CD4-positive, alpha-beta memory T cell (primary cell): ENCODE data around the gene VIPR2. TPM values are rescaled to one million over a fixed set of nuclear protein-coding genes. Genes with fewer than 3 reads are reported as not detected.

Experiments
- CTCF ChIA-PET: fragments of 350-600 bp; sonication (Branson Sonifier 250); formaldehyde crosslinking; loops from one replicate; lab custom pipeline; 2021; ENCODE audit warnings: inconsistent platforms; ENCODE audit not compliant: partially characterized antibody; lab: Charles Lee
- POLR2A ChIA-PET: fragments of 350-600 bp; sonication (Branson Sonifier 250); formaldehyde crosslinking; loops from one replicate; lab custom pipeline; 2021; ENCODE audit not compliant: partially characterized antibody; lab: Charles Lee
- DNase-seq, 5 donors: peaks; one replicate each; pipeline versions ENCODE4 v3.0.0 to v3.0.0-alpha.2; 2020 to 2022; ENCODE audit warnings: mixed read lengths in 1 of 5
- H3K27ac ChIP-seq: one replicate; pipeline ENCODE4 v1.7.0; 2013; ENCODE audit warnings: low read depth, low read length
- H3K27me3 ChIP-seq: 2 replicates; pipeline ENCODE4 v1.7.0; 2013; ENCODE audit warnings: mild to moderate bottlenecking, low read length, moderate library complexity; ENCODE audit not compliant: insufficient read depth
- H3K36me3 ChIP-seq: 2 replicates; pipeline ENCODE4 v1.7.0; 2013; ENCODE audit warnings: mild to moderate bottlenecking, low read length, moderate library complexity; ENCODE audit not compliant: insufficient read depth
- H3K4me1 ChIP-seq: 2 replicates; pipeline ENCODE4 v1.7.0; 2013; ENCODE audit warnings: mild to moderate bottlenecking, low read length, moderate library complexity; ENCODE audit not compliant: insufficient read depth
- H3K4me3 ChIP-seq, 2 donors: one replicate each; pipeline ENCODE4 v1.7.0; 2013; ENCODE audit warnings: low read length in 2 of 2, mild to moderate bottlenecking in 1 of 2
- H3K9me3 ChIP-seq, 2 donors: one replicate each; pipeline ENCODE4 v1.7.0; 2013; ENCODE audit warnings: low read length in 2 of 2, control low read depth in 1 of 2; ENCODE audit not compliant: control insufficient read depth in 1 of 2
- H3K27ac Mint-ChIP-seq, 7 donors: one replicate each; pipeline ENCODE4 v1.8.0; 2020 to 2021; ENCODE audit warnings: mixed read lengths in 7 of 7, mild to moderate bottlenecking in 6 of 7, inconsistent platforms in 3 of 7, moderate library complexity in 3 of 7
- H3K27me3 Mint-ChIP-seq, 2 donors: one replicate each; pipeline ENCODE4 v1.8.0; 2020 to 2021; ENCODE audit warnings: mixed read lengths in 2 of 2
- H3K36me3 Mint-ChIP-seq, 2 donors: one replicate each; pipeline ENCODE4 v1.8.0; 2020 to 2021; ENCODE audit warnings: mixed read lengths in 2 of 2, inconsistent platforms in 1 of 2, mild to moderate bottlenecking in 1 of 2
- H3K4me1 Mint-ChIP-seq, 4 donors: one replicate each; pipeline ENCODE4 v1.8.0; 2020 to 2021; ENCODE audit warnings: mixed read lengths in 4 of 4, mild to moderate bottlenecking in 1 of 4
- H3K4me3 Mint-ChIP-seq, 8 donors: one replicate each; pipeline ENCODE4 v1.8.0; 2020 to 2021; ENCODE audit warnings: mixed read lengths in 8 of 8, mild to moderate bottlenecking in 7 of 8, moderate library complexity in 6 of 8, inconsistent platforms in 3 of 8
- H3K9me3 Mint-ChIP-seq, 8 donors: one replicate each; pipeline ENCODE4 v1.8.0; 2020 to 2021; ENCODE audit warnings: mixed read lengths in 8 of 8, mild to moderate bottlenecking in 5 of 8, inconsistent platforms in 3 of 8, moderate library complexity in 1 of 8
- intact Hi-C: fragments of 100-400 bp; cut with micrococcal nuclease; formaldehyde crosslinking; loops from one replicate; pipeline ENCODE4 v1.15.1; 2023
- polyA plus RNA-seq, 2 donors: library from polyadenylated mRNA; unstranded; fragments of 300-500 nt; fragmentation: Illumina TruSeq; gene quantifications; one replicate each; pipeline ENCODE4 v1.2.3, GENCODE V29; 2021
- total RNA-seq, 2 experiments: library from RNA; stranded (reverse); gene quantifications; one replicate each; pipeline ENCODE4 v1.2.3, GENCODE V29; 2021

VIPR2 gene
- total and polyA plus RNA-seq, 4 experiments from 2014 or later: 0.15 to 0.17 TPM; not detected in 2

- ChIA-PET POLR2A (no interaction called here), CTCF (no interaction called here)
- H3K4me1 Mint-ChIP-seq: no peaks in the 10 kb centered on the region
- Histone ChIP-seq H3K27ac (no peak overlapping the region), H3K36me3 (no peaks in the 10 kb centered on the region), H3K4me3 (no peak overlapping the region), H3K9me3 (no peaks in the 10 kb centered on the region), H3K27me3 (no peaks in the 10 kb centered on the region), H3K4me1 (no peaks in the 10 kb centered on the region)
- H3K36me3 Mint-ChIP-seq: no peaks in the 10 kb centered on the region
- no peak overlapping the region for H3K27ac Mint-ChIP-seq
- no peak for DNase-seq
- H3K27me3 Mint-ChIP-seq: peaks cover 6 to 10% of the 10 kb centered on the region in 2 donors
- no peak overlapping the region for H3K4me3 Mint-ChIP-seq
- intact Hi-C loops: no loop called here
- H3K9me3 Mint-ChIP-seq: peaks cover 0 to 12% (median 2%) of the 10 kb centered on the region in 8 donors
These were observed 24.7 kb downstream of the VIPR2 start for GRCh38 chr7:159119851-159120539.

GRCh38 chr7:159119026-159119741 lies 25.5 kb downstream of the VIPR2 start:
- Mint-ChIP-seq H3K36me3 (no peaks in the 10 kb centered on the region), H3K27ac (no peak overlapping the region), H3K27me3 (peaks cover 7 to 13% of the 10 kb centered on the region in 2 donors), H3K9me3 (peaks cover 0 to 12% (median 1%) of the 10 kb centered on the region in 8 donors), H3K4me1 (no peaks in the 10 kb centered on the region), H3K4me3 (no peak overlapping the region)
- CTCF ChIA-PET: no interaction called here
- POLR2A ChIA-PET: no interaction called here
- DNase-seq: no peak
- Histone ChIP-seq H3K4me1 (no peaks in the 10 kb centered on the region), H3K36me3 (no peaks in the 10 kb centered on the region), H3K9me3 (no peaks in the 10 kb centered on the region), H3K27me3 (no peaks in the 10 kb centered on the region), H3K27ac (no peak overlapping the region), H3K4me3 (no peak overlapping the region)
- intact Hi-C loops: no loop called here

DNA sequence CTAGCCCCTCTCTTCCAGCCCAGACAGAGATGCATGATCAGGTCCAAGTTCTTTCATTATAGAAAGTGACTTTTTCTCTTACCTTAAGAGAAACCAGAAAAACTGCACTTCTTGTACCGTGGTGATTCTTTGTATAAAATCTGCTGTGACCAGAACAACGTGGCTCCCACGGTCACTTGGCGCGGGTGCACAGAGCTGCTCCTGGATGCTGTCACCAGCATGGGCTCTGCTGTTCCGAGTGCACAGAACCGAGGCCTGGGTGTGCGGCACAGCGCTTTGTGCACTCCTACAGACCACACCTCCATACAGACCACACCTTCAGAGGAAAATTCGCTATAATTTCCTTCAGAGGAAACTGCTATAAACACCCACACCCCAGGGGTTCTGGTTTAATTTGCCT lies 26.0 kb downstream of the VIPR2 start:
- Histone ChIP-seq H3K27ac (no peak overlapping the region), H3K4me1 (no peaks in the 10 kb centered on the region), H3K27me3 (no peaks in the 10 kb centered on the region), H3K4me3 (no peak overlapping the region), H3K36me3 (no peaks in the 10 kb centered on the region), H3K9me3 (no peaks in the 10 kb centered on the region)
- Mint-ChIP-seq H3K27me3 (peaks cover 7 to 10% of the 10 kb centered on the region in 2 donors), H3K36me3 (no peaks in the 10 kb centered on the region), H3K4me3 (no peak overlapping the region), H3K27ac (no peak overlapping the region), H3K4me1 (no peaks in the 10 kb centered on the region), H3K9me3 (peaks cover 0 to 11% (median under 1%) of the 10 kb centered on the region in 8 donors)
- DNase-seq: no peak
- POLR2A ChIA-PET: no interaction called here
- intact Hi-C loops: no loop called here
- CTCF ChIA-PET: no interaction called here

GRCh38 chr7:159118197-159118595 lies 26.5 kb downstream of the VIPR2 start:
- intact Hi-C loops: no loop called here
- Mint-ChIP-seq H3K4me1 (no peaks in the 10 kb centered on the region), H3K4me3 (no peak overlapping the region), H3K27ac (no peak overlapping the region), H3K9me3 (peaks cover 0 to 7% (median 0%) of the 10 kb centered on the region in 8 donors), H3K27me3 (peaks cover 6 to 10% of the 10 kb centered on the region in 2 donors), H3K36me3 (no peaks in the 10 kb centered on the region)
- no peak for DNase-seq
- Histone ChIP-seq H3K4me3 (no peak overlapping the region), H3K27ac (no peak overlapping the region), H3K36me3 (no peaks in the 10 kb centered on the region), H3K9me3 (no peaks in the 10 kb centered on the region), H3K27me3 (no peaks in the 10 kb centered on the region), H3K4me1 (no peaks in the 10 kb centered on the region)
- CTCF ChIA-PET: no interaction called here
- POLR2A ChIA-PET: no interaction called here

GRCh38 chr7:159117366-159118196 lies 27.1 kb downstream of the VIPR2 start:
- no peaks in the 10 kb centered on the region for H3K27me3 ChIP-seq
- CTCF ChIA-PET: interaction anchor here (1.0 kb wide), 1 partner anchor 9 kb away, joined by 3 read pairs; no protein-coding TSS in a partner anchor
- POLR2A ChIA-PET: no interaction called here
- no peak overlapping the region for H3K4me3 Mint-ChIP-seq
- no peak overlapping the region for H3K27ac ChIP-seq
- no peak overlapping the region for H3K4me3 ChIP-seq
- peaks cover 0 to 7% (median 0%) of the 10 kb centered on the region in 8 donors for H3K9me3 Mint-ChIP-seq
- H3K9me3 ChIP-seq: no peaks in the 10 kb centered on the region
- no peak for DNase-seq
- no peaks in the 10 kb centered on the region for H3K4me1 Mint-ChIP-seq
- H3K4me1 ChIP-seq: peaks cover 2% of the 10 kb centered on the region
- H3K27me3 Mint-ChIP-seq: peaks cover 5 to 10% of the 10 kb centered on the region in 2 donors
- intact Hi-C loops: no loop called here
- peak overlapping the region in 1 of 7 donors; percentile 42 for H3K27ac Mint-ChIP-seq
- no peaks in the 10 kb centered on the region for H3K36me3 ChIP-seq
- no peaks in the 10 kb centered on the region for H3K36me3 Mint-ChIP-seq

GRCh38 chr7:159116581-159117339 lies 27.9 kb downstream of the VIPR2 start:
- peaks cover 0 to 3% (median 0%) of the 10 kb centered on the region in 8 donors for H3K9me3 Mint-ChIP-seq
- H3K4me3 Mint-ChIP-seq: no peak overlapping the region
- Histone ChIP-seq H3K27ac (no peak overlapping the region), H3K4me3 (no peak overlapping the region), H3K36me3 (no peaks in the 10 kb centered on the region), H3K9me3 (no peaks in the 10 kb centered on the region), H3K4me1 (peaks cover 3% of the 10 kb centered on the region), H3K27me3 (no peaks in the 10 kb centered on the region)
- peaks cover 0 to 6% (median 3%) of the 10 kb centered on the region in 4 donors for H3K4me1 Mint-ChIP-seq
- ChIA-PET POLR2A (no interaction called here), CTCF (interaction anchor here (1.0 to 1.5 kb wide), 2 partner anchors 9 to 23 kb away, joined by 3 read pairs; no protein-coding TSS in a partner anchor)
- no peak overlapping the region for H3K27ac Mint-ChIP-seq
- no peaks in the 10 kb centered on the region for H3K36me3 Mint-ChIP-seq
- DNase-seq: no peak
- intact Hi-C loops: no loop called here
- peaks cover 7 to 10% of the 10 kb centered on the region in 2 donors for H3K27me3 Mint-ChIP-seq
